Right atrium auricular region (tissue), 2 donors: Measurements from ENCODE around the gene CHCT1. TPM values are rescaled to one million over a fixed set of nuclear protein-coding genes. Genes with fewer than 3 reads are reported as not detected.

ENCODE experiments used
- DNase-seq: peaks from one replicate; pipeline ENCODE4 v3.0.0-alpha.2; 2019; ENCODE audit warnings: low spot score
- H3K27ac ChIP-seq, 2 donors: fragments of 200-600 bp; sonication (generic); 1 replicate in 1 of 2; 2 replicates in 1 of 2; pipeline ENCODE4 v1.5.1; 2016 to 2019
- H3K27me3 ChIP-seq, 2 donors: fragments of 200-600 bp; sonication (generic); one replicate each; pipeline versions ENCODE4 v1.5.1 to v1.6.0; 2017 to 2019
- H3K36me3 ChIP-seq: fragments of 200-600 bp; sonication (generic); one replicate; pipeline ENCODE4 v1.5.1; 2016
- H3K4me1 ChIP-seq, 2 donors: fragments of 200-600 bp; sonication (generic); one replicate each; pipeline versions ENCODE4 v1.5.1 to v1.6.0; 2017 to 2019
- H3K4me3 ChIP-seq, 2 donors: fragments of 200-600 bp; sonication (generic); 1 replicate in 1 of 2; 2 replicates in 1 of 2; pipeline ENCODE4 v1.5.1; 2017 to 2019; ENCODE audit warnings: mild to moderate bottlenecking in 1 of 2, moderate library complexity in 1 of 2
- H3K9me3 ChIP-seq, 2 donors: fragments of 200-600 bp; sonication (generic); one replicate each; pipeline ENCODE4 v1.5.1; 2019
- CTCF ChIP-seq, 2 donors: fragments of 200-600 bp; sonication (generic); IDR thresholded peaks; one replicate each; pipeline ENCODE4 v1.5.1; 2019; ENCODE audit warnings: antibody characterized with exemption in 2 of 2
- total RNA-seq, 2 donors: library from RNA; depleted of rRNA; stranded (reverse); fragments of >200 nt; gene quantifications; one replicate each; pipeline ENCODE4 v1.1.0, GENCODE V29; 2016

The CHCT1 gene
- total RNA-seq, 2 donors from 2014 or later: not detected

GRCh38 chr17:60473788-60474187 is 51.5 kb downstream of the CHCT1 start:
- no peaks in the 10 kb centered on the region for H3K27me3 ChIP-seq
- DNase-seq: no peak
- H3K36me3 ChIP-seq: peaks cover 9% of the 10 kb centered on the region
- no peak overlapping the region for H3K4me3 ChIP-seq
- H3K9me3 ChIP-seq: no peaks in the 10 kb centered on the region
- no peak for TF ChIP-seq CTCF (IDR thresholded peaks at IDR 0.05)
- H3K27ac ChIP-seq: no peak overlapping the region
- peaks cover 0 to 16% of the 10 kb centered on the region in 2 donors for H3K4me1 ChIP-seq

Other genes with a start within 250 kb of the CHCT1 start
- gene USP32, start 30.4 kb upstream of the CHCT1 start, total RNA-seq: 10 to 100 TPM; 24.5 to 27.7 TPM
- 10 to 100 TPM; 13.3 to 13.9 TPM for gene APPBP2, start 103.8 kb downstream of the CHCT1 start, total RNA-seq
- 1 to 10 TPM; 5.0 to 7.6 TPM for gene PPM1D, start 177.7 kb downstream of the CHCT1 start, total RNA-seq